PFSK-1 (cell line): ENCODE results near the gene STK39.

ENCODE experiments used
- FOXP2 ChIP-seq: optimal IDR thresholded peaks from 2 replicates; pipeline ENCODE3; 2011; ENCODE audit warnings: borderline replicate concordance, control low read depth, inconsistent platforms; ENCODE audit not compliant: insufficient read depth; ENCODE audit errors: extremely low read length, extremely low read depth
- POLR2AphosphoS5 ChIP-seq: IDR thresholded peaks from 2 replicates; pipeline ENCODE4 v1.6.1; 2012; ENCODE audit warnings: low read depth, mild to moderate bottlenecking, control low read depth, low read length, moderate library complexity
- REST ChIP-seq, 2 experiments: IDR thresholded peaks; 2 replicates each; pipeline versions ENCODE4 v1.6.1 to v1.8.0; 2011 to 2012; ENCODE audit warnings: low read depth in 2 of 2, low read length in 2 of 2, control low read depth in 1 of 2, inconsistent platforms in 1 of 2, mild to moderate bottlenecking in 1 of 2, moderate library complexity in 1 of 2; ENCODE audit not compliant: insufficient read depth in 1 of 2
- SIN3A ChIP-seq: IDR thresholded peaks from 2 replicates; pipeline ENCODE4 v1.6.1; 2012; ENCODE audit warnings: mild to moderate bottlenecking, low read length, moderate library complexity, borderline replicate concordance; ENCODE audit not compliant: insufficient read depth
- TAF1 ChIP-seq: IDR thresholded peaks from 2 replicates; pipeline ENCODE4 v1.6.1; 2012; ENCODE audit warnings: low read length, control low read depth, borderline replicate concordance; ENCODE audit not compliant: insufficient read depth

STK39 gene

DNA sequence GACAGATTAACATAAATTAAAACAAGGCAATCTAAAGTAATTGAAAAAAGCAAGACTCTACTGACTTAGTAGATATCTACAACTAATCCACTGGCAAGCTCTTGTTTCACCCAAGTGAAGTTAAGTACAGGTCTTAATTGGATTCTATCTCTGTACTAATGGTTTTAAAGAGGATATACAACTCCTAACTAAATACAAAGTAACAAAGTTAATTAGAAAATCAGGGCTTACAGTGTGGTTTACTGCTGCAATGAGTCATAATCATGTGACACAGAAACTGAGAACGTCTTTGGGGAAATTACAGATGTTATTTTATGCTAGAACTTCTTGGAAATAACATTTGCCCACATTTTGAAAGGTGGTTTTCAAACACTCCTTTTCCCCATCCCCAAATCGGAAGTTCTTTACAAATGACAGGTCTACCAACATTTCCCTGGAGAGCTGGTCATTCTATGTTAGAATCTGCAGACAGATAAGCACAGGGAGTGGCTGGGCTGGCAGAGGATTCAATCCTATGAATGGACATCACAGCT, 245.3 kb downstream of the STK39 start:
- TF ChIP-seq POLR2AphosphoS5, result no peak
- no peak for TF ChIP-seq REST (IDR thresholded peaks at IDR 0.05; ENCODE audit: insufficient read depth in 1 of 2, low read depth in 2 of 2, low read length in 2 of 2)
- TF ChIP-seq TAF1, result no peak
- no peak for TF ChIP-seq SIN3A
- no peak for TF ChIP-seq FOXP2

- TF ChIP-seq FOXP2 (no peak), REST (IDR thresholded peaks at IDR 0.05; ENCODE audit: insufficient read depth in 1 of 2, low read depth in 2 of 2, low read length in 2 of 2) (no peak), POLR2AphosphoS5 (no peak), TAF1 (no peak)
These were observed 255.1 kb downstream of the STK39 start for GRCh38 chr2:167992278-167992677.

- TF ChIP-seq REST (IDR thresholded peaks at IDR 0.05; ENCODE audit: insufficient read depth in 1 of 2, low read depth in 2 of 2, low read length in 2 of 2) (no peak), POLR2AphosphoS5 (no peak), FOXP2 (no peak), TAF1 (no peak), SIN3A (no peak)
These were observed 257.3 kb downstream of the STK39 start for GRCh38 chr2:167990062-167990461.

DNA sequence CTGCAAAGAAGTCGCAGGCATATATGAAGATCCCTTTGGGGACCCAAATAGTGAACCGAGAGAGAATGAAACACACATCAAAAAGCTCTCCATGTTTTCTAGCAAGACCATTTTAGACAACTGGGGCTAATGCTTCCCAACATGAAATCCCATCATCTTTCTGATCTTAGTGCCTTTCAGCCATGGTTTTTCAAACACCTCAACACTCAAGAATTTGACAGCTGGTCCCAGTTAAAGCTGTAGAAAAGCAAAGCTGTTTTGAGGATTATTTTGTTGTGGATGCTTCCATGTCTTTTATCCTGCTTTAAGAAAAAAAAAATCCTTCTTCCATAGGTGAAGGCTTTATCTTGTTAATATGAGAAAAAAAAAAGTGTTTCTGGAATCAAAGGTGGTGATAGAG, 259.1 kb downstream of the STK39 start:
- no peak for TF ChIP-seq TAF1
- no peak for TF ChIP-seq POLR2AphosphoS5
- TF ChIP-seq REST (IDR thresholded peaks at IDR 0.05; ENCODE audit: insufficient read depth in 1 of 2, low read depth in 2 of 2, low read length in 2 of 2), result no peak
- no peak for TF ChIP-seq FOXP2

DNA sequence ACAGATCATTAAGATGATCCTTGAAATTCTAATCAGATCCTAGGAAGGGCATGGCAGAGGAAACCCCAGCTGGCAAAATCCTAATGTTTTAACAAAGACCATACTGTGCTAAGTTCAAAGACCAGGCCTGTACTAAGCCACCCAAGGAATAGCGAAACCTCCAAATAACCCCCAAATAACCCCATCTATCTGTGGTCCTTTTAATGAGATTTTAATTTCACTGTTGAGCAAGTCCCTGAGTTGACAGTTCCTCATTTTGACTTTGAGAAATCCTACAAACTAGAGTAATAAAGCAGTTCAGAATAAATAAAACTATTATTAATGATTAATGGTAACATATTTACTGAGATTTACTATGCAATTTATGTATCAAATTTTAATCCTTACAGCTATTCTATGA, 259.8 kb downstream of the STK39 start:
- TF ChIP-seq SIN3A, result no peak
- TF ChIP-seq TAF1, result no peak
